Stimulated activated CD4-positive, alpha-beta T cell treated with anti-CD3 and anti-CD28 coated beads, Interleukin-1b, Interleukin-23, amount 100 ng/mL, for 4 hours (primary cell): ENCODE measurements around the gene MLIP.
"Not testable (repeated sequence)": the region's sequence is repeated elsewhere in the genome, so short reads cannot be mapped to it uniquely, and the experiment has no call there.

Source experiments
- DNase-seq, 2 donors: peaks; one replicate each; pipeline ENCODE4 v3.0.0-alpha.2; 2020; ENCODE audit warnings: low read depth in 2 of 2

Gene MLIP

GRCh38 chr6:54111341-54112045 is at the start of gene MLIP:
MLIP (plus strand) TSS chr6:54111443; CDS start chr6:54111480, 37 bp downstream.
- DNase-seq = no peak

- DNase-seq = no peak
These were observed 48.1 kb upstream of the MLIP start for GRCh38 chr6:54063228-54063539.

GRCh38 chr6:54068694-54069093 is 42.5 kb upstream of the MLIP start:
- DNase-seq = no peak

- no peak for DNase-seq
These were observed 41.2 kb upstream of the MLIP start for GRCh38 chr6:54070025-54070424.

- DNase-seq = no peak
These were observed 39.4 kb upstream of the MLIP start for GRCh38 chr6:54071821-54072340.

- no peak for DNase-seq
These were observed 38.5 kb upstream of the MLIP start for GRCh38 chr6:54072635-54073313.

GRCh38 chr6:54073487-54073886 is 37.8 kb upstream of the MLIP start:
- no peak for DNase-seq

GRCh38 chr6:54074109-54074508 is 37.1 kb upstream of the MLIP start:
- no peak for DNase-seq

- no peak for DNase-seq
These were observed 36.6 kb upstream of the MLIP start for GRCh38 chr6:54074578-54075195.

- no peak for DNase-seq
These were observed 35.0 kb upstream of the MLIP start for GRCh38 chr6:54076159-54076789.

GRCh38 chr6:54081499-54081898 is 29.7 kb upstream of the MLIP start:
- not testable (repeated sequence) for DNase-seq

GRCh38 chr6:54083287-54083686 is 28.0 kb upstream of the MLIP start:
- DNase-seq = no peak

- no peak for DNase-seq
These were observed 27.0 kb upstream of the MLIP start for GRCh38 chr6:54084231-54084630.

- DNase-seq = no peak
These were observed 26.2 kb upstream of the MLIP start for GRCh38 chr6:54085047-54085446.

GRCh38 chr6:54085541-54085940 is 25.7 kb upstream of the MLIP start:
- no peak for DNase-seq

GRCh38 chr6:54086439-54086838 is 24.8 kb upstream of the MLIP start:
- DNase-seq = no peak

GRCh38 chr6:54087721-54088120 is 23.5 kb upstream of the MLIP start:
- DNase-seq = no peak

GRCh38 chr6:54093326-54093948 is 17.8 kb upstream of the MLIP start:
- DNase-seq = no peak

GRCh38 chr6:54094293-54094692 is 16.9 kb upstream of the MLIP start:
- DNase-seq = no peak

- DNase-seq = no peak
These were observed 16.5 kb upstream of the MLIP start for GRCh38 chr6:54094786-54095185.

- no peak for DNase-seq
These were observed 15.5 kb upstream of the MLIP start for GRCh38 chr6:54095723-54096122.

- DNase-seq = no peak
These were observed 14.4 kb upstream of the MLIP start for GRCh38 chr6:54096811-54097210.
